NAMALWA (cell line): ENCODE measurements around the gene SLC25A42.
"Not testable (repeated sequence)": the region's sequence is repeated elsewhere in the genome, so short reads cannot be mapped to it uniquely, and the experiment has no call there.

Experiments used
- DNase-seq: peaks from one replicate; pipeline ENCODE4 v3.0.0-alpha.2; 2015; ENCODE audit warnings: low spot score

SLC25A42 gene

GRCh38 chr19:19105365-19106055, 41.7 kb downstream of the SLC25A42 start:
- no peak for DNase-seq

- no peak for DNase-seq
Observed at GRCh38 chr19:19106056-19106551, 42.3 kb downstream of the SLC25A42 start.

DNA sequence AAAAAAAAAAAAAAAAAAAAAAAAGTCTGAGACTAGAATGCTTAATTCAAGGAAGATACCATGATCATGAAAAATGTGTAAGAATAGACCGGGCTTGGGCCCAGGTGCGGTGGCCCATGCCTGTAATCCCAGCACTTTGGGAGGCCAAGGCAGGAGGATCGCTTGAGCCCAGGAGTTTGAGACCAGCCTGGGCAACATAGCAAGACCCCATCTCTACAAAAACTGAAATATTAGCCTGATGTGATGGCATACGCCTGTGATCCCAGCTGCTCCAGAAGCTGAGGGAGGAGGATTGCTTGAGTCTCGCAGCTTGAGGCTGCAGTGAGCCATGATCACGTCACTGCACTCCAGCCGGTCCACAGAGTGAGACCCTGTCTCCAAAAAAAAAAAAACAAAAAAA, 43.1 kb downstream of the SLC25A42 start:
- not testable (repeated sequence) for DNase-seq

- DNase-seq: no peak
Observed at GRCh38 chr19:19107654-19108053, 43.9 kb downstream of the SLC25A42 start.

- no peak for DNase-seq
Observed at GRCh38 chr19:19109601-19110000, 45.8 kb downstream of the SLC25A42 start.

DNA sequence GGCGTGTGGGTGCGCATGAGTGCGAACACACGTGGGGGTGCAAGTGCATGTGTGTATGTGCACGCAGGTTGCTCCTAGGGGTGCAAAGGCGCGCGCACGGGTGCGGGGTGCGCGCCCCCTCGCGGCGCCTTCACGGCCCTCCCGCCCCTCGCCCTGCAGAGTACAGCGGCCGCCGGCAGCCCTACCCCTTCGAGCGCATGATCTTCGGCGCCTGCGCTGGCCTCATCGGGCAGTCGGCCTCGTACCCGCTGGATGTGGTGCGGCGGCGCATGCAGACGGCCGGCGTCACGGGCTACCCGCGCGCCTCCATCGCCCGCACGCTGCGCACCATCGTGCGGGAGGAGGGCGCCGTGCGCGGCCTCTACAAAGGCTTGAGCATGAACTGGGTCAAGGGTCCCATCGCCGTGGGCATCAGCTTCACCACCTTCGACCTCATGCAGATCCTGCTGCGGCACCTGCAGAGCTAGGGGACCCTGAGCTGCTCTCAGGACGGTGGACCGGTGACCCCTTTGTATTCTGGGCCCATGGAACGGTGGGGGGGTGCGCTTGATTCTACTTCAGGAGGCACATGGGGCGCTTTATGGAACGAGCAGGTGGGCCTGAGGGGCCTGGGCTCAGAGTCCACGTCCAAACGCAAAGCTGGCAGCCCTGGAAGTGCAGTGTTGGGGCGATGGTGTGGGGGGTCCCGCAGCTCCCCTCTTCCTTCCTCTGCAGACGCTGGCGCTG, 46.8 kb downstream of the SLC25A42 start:
- no peak for DNase-seq

DNA sequence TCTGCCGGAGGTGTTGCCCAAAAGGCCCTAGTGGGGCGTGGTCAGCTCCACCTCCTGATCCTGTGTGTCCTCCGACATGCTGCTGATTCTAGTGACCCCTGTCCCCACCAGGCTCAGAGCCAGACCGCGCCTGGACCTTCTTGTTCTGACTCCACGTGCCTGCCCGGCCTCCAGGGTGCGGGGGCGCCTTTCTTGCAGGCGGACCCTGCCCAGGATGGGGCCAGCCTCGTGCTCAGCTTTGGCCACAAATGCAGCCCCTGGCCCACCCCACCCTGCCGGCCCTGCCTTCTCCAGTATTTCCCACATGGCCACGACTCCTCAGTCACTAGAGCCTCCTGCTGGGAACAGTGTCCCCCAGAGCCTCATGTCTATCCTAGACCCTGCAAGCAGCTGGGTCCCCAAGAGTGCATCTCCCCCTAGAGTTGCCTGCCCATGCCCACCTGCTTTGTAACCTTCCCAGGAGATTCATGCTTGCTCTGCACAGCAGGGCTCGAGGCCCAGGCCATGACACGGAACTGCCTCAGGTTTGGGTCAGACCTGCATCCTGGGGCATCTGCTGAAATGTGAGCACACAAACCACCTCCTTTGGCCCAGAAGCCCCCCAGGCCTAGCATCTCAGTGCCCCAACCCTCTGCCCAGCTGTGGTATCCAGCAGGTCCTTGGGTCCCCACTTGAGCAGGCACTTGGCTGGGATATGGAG, 47.5 kb downstream of the SLC25A42 start:
- no peak for DNase-seq

- peak; percentile 26 for DNase-seq
Observed at GRCh38 chr19:19111967-19112580, 48.3 kb downstream of the SLC25A42 start.

DNA sequence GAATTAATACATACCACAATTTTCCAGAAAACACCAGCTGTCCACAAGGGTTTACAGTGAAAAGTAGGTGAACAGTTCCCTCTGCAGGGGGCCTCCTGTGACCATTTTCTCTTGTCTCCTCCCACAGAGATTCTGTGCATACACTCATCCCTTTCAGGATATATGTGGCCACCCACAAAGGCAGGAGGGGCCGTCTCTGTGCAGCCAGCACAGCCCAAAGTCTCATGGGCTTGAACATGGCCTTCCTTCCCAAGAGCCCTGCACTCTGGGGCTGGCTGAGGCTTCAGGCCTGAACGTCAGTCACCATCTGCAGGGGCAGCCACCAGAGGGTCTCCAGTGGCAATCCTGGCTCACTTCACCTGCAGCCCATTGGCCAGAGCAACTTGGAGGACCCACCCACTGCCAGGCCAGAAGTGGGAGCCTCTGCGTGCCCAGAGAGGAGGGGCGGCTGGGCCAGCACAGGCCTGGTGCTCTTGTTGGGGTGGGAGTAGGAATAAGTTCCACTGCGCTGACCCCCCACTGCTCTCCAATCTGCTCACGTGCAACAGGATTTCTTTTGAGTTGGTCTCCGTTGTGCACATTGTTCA, 49.3 kb downstream of the SLC25A42 start:
- peak; percentile 39 for DNase-seq

DNA sequence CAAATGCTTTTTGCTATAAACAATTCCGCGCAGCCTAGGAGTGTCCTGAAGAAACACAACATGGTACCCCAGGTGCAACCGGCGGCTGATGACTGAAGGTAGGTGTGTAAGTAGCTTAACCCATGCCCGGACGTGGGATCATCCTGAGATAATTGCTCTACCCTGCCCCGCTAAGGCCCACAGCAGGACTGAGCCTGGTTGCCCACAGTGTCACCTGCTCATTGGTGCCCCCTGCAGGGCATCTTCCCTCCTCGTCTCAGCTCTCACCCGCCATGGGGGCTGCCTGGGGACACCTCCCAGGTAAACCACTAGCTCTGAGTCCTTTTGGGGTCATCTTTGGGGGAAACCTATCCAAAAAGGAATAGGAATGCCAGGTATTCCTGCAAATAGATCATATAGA, 52.2 kb downstream of the SLC25A42 start:
- peak; percentile 64 for DNase-seq

GRCh38 chr19:19119325-19120237, 55.8 kb downstream of the SLC25A42 start:
- DNase-seq: no peak

DNA sequence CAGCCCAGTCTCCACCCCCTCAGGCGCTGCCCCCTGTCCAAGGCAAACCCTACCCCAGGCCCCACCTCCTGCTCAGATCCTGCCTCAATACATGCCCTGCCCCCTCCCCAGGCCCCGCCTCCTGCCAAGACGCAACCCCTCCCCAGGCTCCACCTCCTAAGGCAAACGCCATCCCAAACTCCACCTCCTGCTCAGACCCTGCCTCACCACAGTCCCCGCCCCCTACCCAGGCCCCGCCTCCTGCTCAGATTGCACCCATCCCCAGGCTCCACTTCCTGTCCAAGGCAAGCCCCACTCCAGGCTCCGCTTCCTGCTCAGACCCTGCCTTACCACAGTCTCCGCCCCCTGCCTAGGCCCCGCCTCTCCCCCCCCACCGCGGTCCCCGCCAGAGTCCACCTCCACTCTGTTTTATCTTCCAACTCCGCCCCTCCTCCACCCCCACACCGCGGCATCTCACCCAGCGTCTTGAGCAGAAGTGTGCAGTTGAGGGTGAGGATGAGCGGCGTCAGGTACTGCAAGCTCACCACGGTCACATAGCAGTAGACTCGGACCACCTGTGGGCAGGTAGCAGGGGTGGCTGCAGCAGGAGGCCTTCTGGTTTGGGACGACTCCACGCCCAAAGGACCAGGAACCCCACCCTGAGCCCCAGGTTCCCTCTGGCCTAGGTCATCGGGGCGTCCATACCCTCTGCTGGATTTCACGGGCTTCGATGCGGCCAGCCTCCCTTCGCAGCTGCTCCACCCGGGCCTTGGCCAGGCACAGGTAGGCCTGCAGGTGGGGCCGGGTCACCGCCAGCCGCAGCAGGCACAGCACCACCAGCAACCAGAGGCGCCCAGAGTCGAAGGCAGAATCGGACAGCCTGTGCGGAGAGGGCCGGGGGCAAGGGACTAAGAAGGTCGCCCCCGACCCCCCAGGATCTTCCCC, 56.8 kb downstream of the SLC25A42 start:
- peak; percentile 70 for DNase-seq

GRCh38 chr19:19121371-19121770, 57.6 kb downstream of the SLC25A42 start:
- no peak for DNase-seq

DNA sequence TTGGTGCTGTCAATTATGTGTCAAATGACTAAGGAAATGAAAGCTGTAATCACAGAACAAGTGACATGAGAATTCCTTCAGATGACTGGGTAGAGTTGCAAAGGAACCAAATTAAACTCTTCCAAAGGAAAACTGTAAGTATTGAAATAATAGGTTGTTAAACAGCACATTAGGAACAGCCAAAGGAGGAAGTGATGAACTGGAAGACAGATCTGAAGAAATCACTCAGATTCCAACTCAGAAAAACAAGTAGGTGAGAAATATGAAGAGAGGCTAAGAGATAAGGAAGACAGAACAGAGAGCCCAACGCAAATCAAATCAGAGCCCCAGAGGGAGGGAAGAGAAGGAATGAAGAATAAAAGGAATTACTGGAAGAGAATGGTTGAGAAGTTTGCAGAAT, 59.1 kb downstream of the SLC25A42 start:
- DNase-seq: no peak

- no peak for DNase-seq
Observed at GRCh38 chr19:19123386-19123785, 59.6 kb downstream of the SLC25A42 start.

DNA sequence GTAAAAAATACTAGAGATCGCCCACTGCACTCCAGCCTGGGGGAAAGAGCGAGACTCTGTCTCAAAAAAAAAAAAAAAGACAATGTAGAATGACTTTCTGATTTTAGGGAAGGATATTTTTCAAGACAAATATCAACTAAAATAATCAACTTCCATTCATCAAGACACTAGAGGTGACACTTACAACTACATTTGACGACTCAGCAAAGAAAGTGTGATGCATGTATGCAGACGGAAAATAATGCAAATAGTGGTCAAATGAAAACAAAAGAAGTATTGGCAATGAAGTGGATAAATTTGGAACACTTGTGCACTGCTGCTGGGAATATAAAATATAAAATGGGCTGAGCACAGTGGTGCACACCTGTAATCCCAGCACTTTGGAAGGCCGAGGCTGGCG, 62.3 kb downstream of the SLC25A42 start:
- DNase-seq: no peak

GRCh38 chr19:19131989-19132388, 68.2 kb downstream of the SLC25A42 start:
- DNase-seq: no peak

DNA sequence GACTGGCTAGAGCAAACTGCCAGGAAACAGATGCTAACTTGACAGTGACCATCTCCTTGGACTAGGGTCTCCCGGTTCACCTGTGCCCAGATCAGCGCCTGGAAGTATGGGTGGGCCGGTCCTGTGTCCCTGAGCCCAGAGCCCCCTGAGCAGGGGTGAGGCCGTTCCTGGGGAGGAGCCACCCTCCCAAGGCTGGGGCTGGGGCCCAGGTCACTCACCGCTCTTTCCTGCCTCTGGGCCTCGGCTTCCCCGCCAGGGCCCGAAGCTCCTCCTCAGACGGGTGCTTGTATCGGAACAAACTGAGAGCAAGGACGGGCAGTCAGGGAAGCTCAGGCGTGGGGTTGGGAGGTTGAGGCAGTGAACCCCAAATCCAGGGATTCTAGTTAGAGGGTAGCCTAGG, 69.1 kb downstream of the SLC25A42 start:
- no peak for DNase-seq

DNA sequence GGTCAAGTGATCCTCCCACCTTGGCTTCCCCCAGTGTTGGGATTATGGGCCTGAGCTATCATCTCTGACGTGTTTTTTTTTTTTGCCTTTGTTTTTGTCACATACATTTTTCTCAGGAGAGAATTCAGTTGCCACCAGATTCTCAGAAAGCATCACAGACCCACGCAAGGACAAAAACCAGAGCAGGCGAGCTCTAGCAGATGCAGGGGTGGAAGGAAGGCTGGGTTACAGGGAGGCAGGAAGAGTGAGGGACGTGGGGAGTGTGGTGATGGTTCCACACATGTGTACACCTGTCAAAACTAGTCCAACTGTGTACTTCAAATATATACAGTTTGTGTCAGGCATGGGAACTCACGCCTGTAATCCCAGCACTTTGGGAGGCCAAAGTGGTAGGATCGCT, 70.2 kb downstream of the SLC25A42 start:
- DNase-seq: no peak

DNA sequence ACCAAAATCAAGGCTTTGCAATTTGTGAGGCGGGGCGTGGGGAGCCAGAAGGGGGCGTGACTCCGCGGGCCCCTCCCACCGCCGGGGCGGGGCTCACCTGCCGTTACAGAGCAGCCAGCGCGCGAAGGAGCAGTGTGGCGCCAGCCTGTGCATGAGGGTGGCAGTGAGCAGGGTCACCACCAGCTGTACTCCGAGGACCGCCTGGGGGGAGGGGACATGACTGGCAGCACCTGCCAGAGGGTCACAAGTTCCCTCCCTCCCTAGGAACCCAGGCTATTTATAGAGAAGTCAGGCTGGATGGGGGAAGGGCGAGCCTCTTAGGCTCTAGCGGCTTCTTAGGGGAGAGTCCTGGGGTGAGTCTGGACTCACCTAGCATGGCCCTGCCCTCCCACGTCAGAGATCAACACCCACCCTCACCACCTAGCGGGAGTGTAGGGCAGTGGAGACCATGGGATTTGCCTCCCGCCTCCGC, 70.9 kb downstream of the SLC25A42 start:
- peak; percentile 76 for DNase-seq
